C1 segment of cervical spinal cord (tissue), 14 donors: ENCODE measurements around the gene GFI1.
"Not testable (repeated sequence)": the region's sequence is repeated elsewhere in the genome, so short reads cannot be mapped to it uniquely, and the experiment has no call there.

Experiments
- DNase-seq, 14 donors: peaks; one replicate each; lab custom pipeline; 2025; lab: John Stamatoyannopoulos, UW

The GFI1 gene

DNA sequence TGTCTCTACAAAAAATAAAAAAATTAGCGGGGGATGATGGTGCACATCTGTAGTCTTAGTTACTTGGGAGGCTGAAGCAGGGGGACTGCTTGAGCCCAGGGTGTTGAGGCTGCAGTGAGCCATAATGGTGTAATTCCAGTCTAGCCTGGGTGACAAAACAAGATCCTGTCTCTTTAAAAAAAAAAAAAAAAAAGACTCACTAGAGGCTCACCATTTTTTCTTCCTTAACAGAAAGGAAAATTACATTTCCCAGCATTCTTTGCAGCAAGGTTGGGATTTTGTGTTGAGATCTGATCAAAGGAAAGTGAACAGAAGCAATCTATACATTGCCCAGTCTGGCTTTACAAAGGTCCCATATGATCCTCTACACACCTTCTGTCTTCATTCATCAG, 21.5 kb downstream of the GFI1 start:
- DNase-seq: no peak

DNA sequence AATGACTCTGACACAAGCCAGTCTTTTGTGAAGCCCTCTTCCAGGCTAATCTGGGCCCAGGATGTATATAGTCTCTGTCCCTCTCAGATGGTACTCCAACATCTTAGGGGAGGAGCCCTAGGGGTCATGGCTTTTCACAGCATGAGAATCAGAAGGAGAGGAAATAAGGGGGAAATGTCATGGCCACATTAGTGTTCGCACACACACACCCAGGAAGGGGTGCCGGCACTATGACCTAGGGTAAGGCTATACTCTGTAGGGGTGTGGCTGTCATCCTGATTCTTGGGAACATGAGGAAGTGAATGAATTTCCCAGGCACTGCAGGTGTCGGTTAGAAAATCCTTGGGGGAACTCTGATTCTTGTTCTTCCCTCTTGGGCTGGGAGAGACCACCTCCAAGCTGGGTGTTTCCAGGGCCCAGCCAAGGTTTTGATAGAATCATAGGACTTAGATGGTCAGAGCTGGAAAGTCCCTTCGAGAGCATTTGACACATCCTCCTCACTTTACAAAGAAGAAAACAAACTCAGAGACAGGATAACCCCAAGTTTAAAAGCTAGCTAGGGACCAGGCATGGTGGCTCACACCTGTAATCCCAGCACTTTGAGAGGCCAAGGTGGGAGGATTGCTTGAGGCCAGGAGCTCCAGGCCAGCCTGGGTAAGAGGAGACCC, 22.0 kb downstream of the GFI1 start:
- DNase-seq: no peak

DNA sequence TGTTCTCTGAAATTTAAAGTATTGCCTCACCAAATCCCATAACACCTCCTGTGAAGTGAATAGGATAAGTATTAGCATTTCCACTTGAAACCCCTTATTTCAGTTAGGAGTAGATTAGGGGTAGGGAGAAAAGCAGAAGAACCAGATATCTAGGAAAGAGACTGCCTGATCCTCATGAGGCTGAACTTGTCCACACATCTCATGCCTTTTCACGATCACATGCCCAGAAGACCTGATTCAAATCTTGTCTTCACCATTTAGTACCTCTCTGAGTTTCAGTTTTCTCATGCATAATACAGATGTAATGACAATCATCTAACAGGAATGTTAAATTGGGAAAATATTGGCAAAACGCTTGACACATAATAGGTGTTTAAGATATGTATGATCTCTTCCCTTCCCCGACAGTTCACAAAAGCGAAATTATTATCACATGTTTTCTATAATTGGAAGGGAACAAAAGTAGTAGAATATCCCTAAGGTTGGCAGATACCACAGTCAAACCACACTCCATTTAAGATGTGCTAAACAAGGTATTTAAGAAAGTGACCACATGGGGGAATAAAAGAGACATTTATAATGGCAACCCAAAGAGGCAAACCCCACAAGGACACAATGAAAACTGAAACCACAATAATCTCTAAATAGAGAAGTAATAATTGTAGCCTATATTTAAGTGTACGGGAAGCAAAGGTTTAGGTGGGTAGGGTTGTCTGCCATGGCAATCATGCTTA, 25.2 kb downstream of the GFI1 start:
- DNase-seq: no peak

DNA sequence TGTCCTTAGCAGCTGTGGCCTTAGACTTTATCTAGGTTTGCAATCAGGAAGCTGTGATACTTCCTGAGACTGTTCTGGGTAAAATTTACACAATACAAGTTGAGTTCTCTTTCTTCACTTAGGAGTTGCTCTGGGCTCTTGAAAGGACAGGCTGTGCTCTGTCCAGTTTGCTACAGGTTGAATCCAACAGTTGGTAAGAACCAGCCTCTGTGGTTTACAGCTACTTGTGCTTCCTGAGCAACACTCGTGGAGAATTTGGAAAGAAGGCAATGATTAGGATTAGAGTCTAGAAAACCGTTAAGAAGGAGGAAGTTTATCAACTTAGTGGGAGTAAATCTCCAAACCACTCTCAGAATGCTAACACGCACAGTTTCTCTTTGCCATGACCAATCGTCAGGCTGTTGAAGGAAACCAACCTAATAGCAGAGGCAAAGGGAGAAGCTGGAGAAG, 26.8 kb downstream of the GFI1 start:
- no peak for DNase-seq

DNA sequence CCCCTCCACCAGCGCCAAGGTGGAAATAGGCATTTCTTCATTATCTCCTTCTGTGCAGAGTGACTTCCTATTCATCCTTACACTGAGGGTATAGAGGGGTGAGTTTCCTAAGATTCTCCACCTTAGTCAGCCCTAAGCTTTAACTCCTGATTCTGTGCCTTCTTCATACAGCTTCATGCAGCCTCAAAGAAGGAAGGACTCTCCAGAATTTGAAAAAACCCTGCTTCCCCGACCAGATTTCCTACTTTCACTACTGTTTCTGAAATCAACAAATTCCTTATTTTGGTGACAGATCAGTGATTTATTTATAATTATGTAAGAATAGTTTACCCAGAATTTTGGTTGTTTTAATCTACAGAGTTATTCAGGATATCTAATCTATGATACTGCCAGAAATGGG, 28.6 kb downstream of the GFI1 start:
- DNase-seq: no peak

DNA sequence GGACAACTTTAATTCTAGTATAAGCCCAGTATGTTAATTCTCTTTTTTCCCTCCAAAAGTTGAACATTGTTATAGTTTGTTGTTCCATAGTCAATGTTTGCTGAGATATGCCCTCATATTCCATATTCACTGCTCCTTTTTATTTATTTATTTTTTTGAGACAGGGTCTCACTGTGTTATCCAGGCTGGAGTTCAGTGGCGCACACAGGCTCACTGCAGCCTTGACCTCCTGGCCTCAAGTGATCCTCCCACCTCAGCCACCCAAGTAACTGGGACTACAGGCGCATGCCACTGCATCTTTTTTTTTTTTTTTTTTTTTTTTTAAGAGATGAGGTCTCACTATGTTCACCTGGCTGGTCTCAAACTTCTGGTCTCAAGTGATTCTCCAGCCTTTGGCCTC, 38.7 kb downstream of the GFI1 start:
- DNase-seq: no peak

DNA sequence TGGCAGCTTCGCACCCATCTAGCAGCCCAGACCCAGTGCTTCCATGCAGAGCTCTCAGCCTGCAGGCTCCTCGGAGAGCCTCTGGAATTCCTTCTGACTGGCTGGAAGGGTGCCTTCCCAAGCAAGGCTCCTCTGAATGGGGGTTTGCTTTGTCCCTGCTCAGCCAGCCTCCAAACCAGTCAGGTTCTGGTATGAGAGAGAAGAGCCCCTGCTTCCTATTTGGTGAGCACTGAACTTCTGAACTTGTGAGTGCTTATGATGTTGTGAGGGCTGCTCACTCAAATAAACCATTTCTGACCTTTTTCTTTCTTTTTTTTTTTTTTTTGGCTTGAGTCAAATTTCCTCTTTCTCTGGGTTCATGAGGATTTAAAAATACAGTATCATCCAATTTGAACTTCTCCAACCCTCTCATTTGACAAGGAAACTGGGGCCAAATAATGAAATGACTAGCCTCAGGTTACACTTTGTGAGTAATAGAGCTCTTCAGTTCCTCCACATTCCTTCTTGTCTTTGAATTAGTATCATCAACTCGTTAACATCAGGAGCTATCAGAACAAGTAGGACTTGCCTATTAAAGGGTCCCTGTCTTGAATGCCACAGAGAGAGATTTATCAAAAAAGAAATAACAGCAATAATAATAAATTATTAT, 39.6 kb downstream of the GFI1 start:
- DNase-seq: no peak

DNA sequence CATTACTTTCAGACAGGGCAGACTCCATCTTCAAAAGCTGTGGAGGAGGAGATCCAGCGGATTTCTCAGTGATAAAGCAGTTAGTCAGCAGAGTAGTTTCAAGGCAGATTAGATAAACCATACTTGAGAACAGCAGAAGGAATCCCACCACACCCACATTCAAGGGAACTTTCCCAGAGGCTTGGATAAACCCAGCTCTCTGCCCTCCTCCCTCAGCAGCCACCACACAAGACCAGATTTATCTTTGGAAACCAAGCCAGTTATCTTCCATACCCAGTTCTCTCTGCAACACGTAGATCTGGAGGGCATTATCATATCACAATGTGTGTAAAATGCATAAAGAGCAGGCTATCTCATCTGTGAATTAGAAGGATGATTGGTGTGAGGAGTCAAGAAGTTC, 40.2 kb downstream of the GFI1 start:
- DNase-seq: no peak

DNA sequence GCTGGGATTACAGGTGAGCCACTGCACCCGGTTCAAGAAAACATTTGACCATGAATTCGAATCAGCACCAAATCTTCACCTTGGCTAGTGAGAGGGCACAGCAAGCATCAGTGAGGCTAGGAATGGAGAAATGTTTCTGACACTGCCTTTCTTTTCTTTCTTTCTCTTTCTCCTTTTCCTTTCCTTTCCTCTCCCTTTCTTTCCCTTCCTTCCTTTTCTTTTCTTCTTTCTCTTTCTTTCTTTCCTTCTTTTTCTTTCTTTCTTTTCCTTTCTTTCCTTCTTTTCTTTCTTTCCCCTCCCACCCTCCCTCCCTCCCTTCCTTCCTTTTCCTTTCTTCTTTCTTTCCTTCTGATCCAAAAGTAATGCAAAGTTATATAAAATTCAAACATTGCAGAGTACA, 40.9 kb downstream of the GFI1 start:
- DNase-seq: no peak

DNA sequence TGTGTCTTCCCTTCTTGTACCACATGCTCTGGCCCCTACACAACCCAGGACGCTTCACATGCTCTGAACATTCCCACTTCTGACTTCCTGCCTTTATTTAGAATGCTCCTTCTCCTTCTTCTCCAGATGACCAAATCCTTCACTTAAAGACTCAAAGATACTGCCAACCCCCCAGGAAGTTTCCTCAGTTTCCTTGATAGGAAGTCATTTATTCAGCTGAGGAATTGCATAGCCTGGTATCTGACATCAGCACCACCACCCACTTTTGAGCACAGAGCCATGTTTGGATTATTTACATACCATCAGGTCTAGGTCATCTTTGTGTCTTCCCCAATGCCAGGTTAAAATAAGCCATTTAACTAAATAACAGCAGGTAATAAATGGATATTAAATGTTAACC, 42.4 kb downstream of the GFI1 start:
- no peak for DNase-seq

DNA sequence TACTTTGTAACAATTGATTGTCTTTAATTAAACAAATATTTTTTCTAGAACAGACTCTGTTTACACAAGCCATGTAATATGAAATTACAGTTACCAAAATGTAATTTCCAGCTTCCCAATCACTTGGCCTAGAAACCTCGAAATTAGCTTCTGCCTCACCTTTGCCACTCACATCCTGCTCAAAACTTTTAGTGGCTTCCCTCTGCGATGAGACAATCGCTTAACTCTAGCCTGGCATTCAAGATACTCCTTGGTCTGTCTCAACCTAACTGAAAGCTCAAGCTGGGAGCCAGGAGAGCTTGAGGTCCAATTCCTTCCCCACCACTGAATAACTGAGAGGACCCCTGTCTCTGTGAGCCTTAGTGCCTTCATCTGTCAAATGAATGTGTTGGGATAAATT, 42.8 kb downstream of the GFI1 start:
- no peak for DNase-seq

DNA sequence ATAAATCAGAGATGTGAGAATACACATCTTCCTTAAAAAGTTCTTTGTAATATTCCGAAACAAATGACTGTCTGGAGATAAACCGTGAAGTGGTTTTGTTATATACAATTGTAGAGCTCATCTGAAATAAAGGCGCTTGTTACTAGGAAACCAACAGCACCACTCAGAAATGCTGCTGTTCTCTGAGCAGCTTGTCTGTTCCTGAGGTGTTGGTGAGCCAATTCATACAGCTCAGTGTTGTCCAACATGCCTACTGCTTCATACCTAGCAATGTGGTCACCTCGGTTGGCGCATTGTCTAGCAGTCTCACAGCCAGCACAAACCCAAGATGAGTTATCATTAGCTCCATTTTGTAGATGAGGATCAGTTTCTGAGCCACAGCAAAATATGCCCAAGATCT, 44.4 kb downstream of the GFI1 start:
- DNase-seq: no peak

DNA sequence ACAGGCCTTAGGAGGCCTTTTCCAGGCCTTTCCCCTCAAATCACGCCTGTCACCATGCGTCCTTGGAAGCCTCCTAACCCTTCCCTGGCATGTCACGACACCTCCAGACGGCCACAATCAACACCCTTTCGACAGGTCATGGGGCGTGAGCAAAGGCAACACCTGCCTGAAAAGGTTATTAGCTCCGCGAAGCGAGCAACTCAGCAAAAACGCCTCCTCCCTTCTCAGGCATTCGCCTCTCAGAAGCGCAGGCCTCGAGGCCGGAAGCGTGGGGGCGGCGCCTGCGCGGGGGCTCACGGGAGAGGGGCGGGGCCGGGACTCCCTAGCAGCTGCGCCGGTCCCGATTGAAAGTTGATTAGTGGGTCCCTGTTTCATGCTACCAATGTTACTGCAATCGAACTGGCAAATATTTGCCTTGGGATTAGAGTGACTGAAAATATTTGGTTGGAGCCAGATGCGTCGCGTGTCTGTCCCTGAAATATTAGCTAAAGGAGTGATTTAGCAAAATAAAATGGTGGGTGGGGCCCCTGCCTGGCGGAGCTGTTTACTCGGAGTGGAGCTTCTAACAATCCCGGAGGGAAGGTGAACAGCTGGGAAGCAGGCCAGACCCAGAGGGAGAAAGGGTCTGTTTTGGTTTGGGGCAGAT, 44.9 kb downstream of the GFI1 start:
- DNase-seq: no peak

DNA sequence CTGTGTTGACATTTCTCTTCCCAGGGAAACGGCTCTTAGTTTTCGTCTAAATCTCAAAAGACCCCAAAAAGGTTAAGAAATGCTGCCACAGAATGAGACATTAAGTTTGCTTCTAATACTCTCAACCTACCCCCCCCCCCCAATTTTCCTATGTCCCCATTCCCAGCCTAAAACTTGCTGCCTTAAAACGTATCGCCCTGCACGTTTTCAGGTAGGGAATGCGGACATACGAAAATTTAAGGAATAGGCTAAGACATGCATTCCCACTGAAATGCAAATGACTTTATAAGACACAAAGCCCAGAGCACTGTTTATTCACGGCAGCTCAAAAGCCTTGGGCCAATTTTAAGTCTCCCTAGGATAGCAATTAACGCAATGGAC, 45.4 kb downstream of the GFI1 start:
- DNase-seq: no peak

DNA sequence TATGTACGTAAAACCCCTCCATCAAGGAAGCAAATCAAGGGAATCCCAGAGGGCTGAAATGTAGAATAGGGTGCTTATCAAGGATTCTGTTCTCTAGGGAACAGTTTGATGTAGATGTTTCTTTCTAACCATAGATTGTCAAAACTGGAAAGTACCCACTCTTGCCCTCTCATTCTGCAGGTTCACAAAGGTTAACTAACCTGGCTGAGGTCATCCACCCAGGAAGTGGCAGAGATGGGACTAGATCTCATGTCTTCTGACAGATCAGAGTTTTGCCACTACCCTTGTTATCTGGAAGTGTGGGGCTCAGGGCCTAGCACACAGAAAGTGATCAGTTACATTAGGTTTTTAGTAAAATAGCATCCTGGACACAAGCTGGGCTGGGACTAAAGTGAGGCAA, 47.4 kb downstream of the GFI1 start:
- no peak for DNase-seq

DNA sequence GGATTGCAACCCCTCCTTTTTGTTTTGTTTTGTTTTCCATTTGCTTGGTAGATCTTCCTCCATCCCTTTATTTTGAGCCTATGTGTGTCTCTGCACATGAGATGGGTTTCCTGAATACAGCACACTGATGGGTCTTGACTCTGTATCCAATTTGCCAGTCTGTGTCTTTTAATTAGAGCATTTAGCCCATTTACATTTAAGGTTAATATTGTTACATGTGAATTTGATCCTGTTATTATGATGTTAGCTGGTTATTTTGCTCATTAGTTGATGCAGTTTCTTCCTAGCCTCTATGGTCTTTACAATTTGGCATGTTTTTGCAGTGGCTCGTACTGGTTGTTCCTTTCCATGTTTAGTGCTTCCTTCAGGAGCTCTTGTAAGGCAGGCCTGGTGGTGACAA, 52.2 kb downstream of the GFI1 start:
- DNase-seq: not testable (repeated sequence)

DNA sequence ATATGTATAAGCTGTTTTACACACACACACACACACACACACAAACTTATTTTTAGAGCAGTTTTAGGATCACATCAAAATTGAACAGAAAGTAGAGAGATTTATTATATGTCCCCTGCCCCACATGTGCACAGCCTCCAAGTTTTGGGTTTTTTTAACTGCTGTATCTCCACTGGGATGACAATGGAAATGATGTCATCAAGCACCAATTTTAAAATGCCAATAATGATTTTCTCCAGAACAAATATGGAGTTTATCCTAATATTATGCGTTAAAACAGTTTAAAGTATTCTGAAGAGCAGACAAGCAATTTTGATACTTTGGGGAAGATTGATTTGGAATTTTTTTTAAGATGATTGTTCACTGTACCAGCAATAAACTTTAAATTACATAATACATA, 56.7 kb downstream of the GFI1 start:
- DNase-seq: no peak

DNA sequence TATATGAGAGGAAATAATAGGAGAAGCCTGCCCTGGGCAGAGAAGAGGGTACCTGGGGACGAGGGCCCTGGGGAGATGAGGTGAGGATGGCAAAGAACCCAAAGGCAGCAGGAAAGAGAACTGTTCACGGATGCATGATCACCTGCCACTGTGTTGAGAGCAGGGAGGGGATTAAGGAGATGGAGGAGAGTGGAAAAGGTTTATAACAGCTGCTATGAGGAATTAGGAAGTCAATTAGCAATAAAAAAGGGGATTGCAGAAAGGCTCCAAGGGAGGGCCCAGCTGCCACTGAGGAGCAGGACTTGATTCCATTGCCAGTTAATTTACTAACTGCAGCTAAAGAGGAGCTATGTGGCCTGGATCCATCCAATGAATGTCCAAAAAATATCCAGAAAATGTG, 61.1 kb downstream of the GFI1 start:
- no peak for DNase-seq
